HepG2 (cell line): ENCODE data around the gene FAM110C.

Source experiments
- CTCF ChIP-seq: sonication (generic); formaldehyde crosslinking; IDR thresholded peaks from 2 replicates; pipeline ENCODE4 v1.5.0; 2020; ENCODE audit warnings: mild to moderate bottlenecking, missing genetic modification reagents, moderate library complexity
- DPF2 ChIP-seq: sonication (generic); formaldehyde crosslinking; IDR thresholded peaks from 2 replicates; pipeline ENCODE4 v1.4.0; 2020; ENCODE audit warnings: mild to moderate bottlenecking, low read depth, missing genetic modification reagents, borderline replicate concordance
- DR1 ChIP-seq: sonication (generic); formaldehyde crosslinking; IDR thresholded peaks from 2 replicates; pipeline ENCODE4 v1.8.0; 2021; ENCODE audit warnings: mild to moderate bottlenecking, missing genetic modification reagents, inconsistent platforms
- HMGA1 ChIP-seq: sonication (generic); formaldehyde crosslinking; conservative IDR thresholded peaks from 2 replicates; pipeline ENCODE4 v1.4.0; 2020; ENCODE audit warnings: missing genetic modification reagents
- PAX8 ChIP-seq: sonication (generic); formaldehyde crosslinking; IDR thresholded peaks from 2 replicates; pipeline ENCODE4 v1.8.0; 2022; ENCODE audit warnings: mild to moderate bottlenecking, missing genetic modification reagents, borderline replicate concordance
- SIN3A ChIP-seq: IDR thresholded peaks from 2 replicates; pipeline ENCODE4 v1.6.1; 2011; ENCODE audit warnings: low read depth, mild to moderate bottlenecking, control low read depth, low read length, borderline replicate concordance
- ZNF30 ChIP-seq: sonication (generic); formaldehyde crosslinking; IDR thresholded peaks from 2 replicates; pipeline ENCODE4 v1.5.0; 2020; ENCODE audit warnings: mild to moderate bottlenecking, missing genetic modification reagents
- ZSCAN30 ChIP-seq: sonication (generic); formaldehyde crosslinking; IDR thresholded peaks from 2 replicates; pipeline ENCODE4 v1.5.0; 2020; ENCODE audit warnings: mild to moderate bottlenecking, missing genetic modification reagents
- TF ChIP-seq, protein P1 (sequence below): IDR thresholded peaks from 2 replicates; pipeline ENCODE4 v1.6.1; 2012; ENCODE audit warnings: inconsistent platforms
- TF ChIP-seq, protein P2 (sequence below): sonication (generic); formaldehyde crosslinking; IDR thresholded peaks from 2 replicates; pipeline ENCODE4 v1.5.0; 2020; ENCODE audit warnings: missing genetic modification reagents

DNA sequence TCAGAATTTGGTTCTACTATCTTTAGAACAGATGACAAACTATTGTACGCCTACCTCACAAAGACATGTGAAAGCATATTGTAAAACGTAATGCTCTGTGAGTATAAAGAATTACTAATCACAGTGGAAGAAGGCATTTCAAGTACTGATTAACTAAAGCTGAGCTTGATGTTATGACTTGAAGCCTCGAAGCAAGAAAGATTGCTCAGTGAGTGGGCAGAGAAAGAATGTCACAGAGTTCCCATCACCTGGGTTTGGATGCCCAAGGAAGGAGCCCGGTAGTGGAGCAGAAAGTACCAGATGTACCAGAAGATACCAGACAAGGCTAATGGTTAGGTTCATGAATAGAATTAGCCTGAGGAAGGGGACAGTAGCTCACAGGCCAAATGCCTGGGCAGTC lies 39.5 kb upstream of the FAM110C start:
- TF ChIP-seq DPF2 (CRISPR knock-in tag): no peak
- TF ChIP-seq, protein P1, sequence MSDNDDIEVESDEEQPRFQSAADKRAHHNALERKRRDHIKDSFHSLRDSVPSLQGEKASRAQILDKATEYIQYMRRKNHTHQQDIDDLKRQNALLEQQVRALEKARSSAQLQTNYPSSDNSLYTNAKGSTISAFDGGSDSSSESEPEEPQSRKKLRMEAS: no peak
- TF ChIP-seq, protein P2, sequence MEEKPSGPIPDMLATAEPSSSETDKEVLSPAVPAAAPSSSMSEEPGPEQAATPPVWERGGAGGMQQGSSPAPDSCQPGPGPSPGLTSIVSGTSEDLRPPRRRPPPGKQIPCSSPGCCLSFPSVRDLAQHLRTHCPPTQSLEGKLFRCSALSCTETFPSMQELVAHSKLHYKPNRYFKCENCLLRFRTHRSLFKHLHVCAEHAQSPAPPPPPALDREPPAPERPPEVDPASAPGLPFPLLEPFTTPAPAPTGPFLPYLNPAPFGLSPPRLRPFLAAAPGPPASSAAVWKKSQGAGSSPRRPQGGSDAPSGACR (CRISPR knock-in tag): no peak
- no peak for TF ChIP-seq PAX8
- no peak for TF ChIP-seq ZNF30 (CRISPR knock-in tag)
- no peak for TF ChIP-seq ZSCAN30 (CRISPR knock-in tag)
- no peak for TF ChIP-seq CTCF (CRISPR knock-in tag)
- TF ChIP-seq HMGA1 (CRISPR knock-in tag): no peak
- no peak for TF ChIP-seq SIN3A
- TF ChIP-seq DR1 (CRISPR knock-in tag): no peak
